ENCODE data around the gene BUB1B.
"Not testable (repeated sequence)": the region's sequence is repeated elsewhere in the genome, so short reads cannot be mapped to it uniquely, and the experiment has no call there.

Gene BUB1B

GRCh38 chr15:40160689-40161688, at the start of gene BUB1B:
BUB1B (plus strand) TSS chr15:40161069; CDS start chr15:40161221, 152 bp downstream.
- peak; percentile 85 for DNase-seq (ENCODE audit: low read depth, low spot score)

DNA sequence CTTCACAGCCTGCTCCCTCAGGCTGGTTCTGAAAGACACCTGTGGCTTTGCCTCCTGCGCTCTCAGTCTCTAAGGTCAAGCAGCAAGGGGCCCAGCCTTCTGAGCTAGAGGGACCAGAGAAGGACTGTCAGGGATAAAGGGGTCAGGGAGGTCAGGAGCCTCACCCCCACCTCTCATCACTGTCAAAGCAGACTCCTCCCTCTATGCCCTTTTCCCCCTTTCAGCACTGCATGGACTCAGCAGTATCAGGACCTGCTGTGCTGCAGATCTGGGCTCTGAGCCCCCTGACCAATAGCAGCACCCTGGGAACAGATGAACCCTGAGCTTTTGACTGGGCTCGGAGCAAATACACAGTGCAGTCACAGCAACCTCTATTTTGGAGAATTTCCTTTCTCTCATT, 49.0 kb upstream of the BUB1B start:
- DNase-seq (ENCODE audit: low read depth, low spot score) = no peak

GRCh38 chr15:40112789-40113188, 48.1 kb upstream of the BUB1B start:
- no peak for DNase-seq (ENCODE audit: low read depth, low spot score)

GRCh38 chr15:40114218-40114617, 46.7 kb upstream of the BUB1B start:
- no peak for DNase-seq (ENCODE audit: low read depth, low spot score)

DNA sequence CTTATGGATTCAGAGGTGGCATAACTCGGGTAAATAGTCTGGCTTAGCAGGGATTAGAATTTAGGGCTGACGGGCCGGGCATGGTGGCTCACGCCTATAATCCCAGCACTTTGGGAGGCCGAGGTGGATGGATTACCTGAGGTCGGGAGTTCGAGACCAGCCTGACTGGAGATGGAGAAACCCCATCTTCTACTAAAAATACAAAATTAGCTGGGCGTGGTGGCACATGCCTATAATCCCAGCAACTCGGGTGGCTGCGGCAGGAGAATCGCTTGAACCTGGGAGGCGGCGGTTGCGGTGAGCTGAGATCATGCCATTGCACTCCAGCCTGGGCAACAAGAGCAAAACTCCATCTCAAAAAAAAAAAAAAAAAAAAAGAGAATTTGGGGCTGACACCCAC, 45.8 kb upstream of the BUB1B start:
- not testable (repeated sequence) for DNase-seq (ENCODE audit: low read depth, low spot score)

DNA sequence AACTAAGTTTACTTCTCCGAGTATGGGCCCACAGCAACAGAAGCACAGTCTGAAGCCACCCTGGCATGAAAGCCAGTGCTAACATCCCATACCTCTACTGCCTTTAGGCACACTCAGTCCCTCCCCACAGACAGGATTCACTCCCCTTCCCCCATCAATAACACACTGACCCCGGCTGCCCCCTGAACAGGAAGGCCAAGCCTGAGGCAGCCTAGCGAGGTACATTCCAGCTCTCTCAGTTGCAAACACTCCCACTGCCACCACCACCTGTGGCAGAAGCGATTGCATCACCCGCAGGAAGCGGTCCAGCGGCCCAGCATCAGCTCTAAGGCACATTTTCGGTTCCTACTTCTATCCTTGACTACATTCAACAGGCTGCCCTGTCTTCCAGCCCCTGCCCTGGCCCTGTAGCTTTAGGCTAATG, 45.2 kb upstream of the BUB1B start:
- no peak for DNase-seq (ENCODE audit: low read depth, low spot score)

GRCh38 chr15:40118473-40118872, 42.4 kb upstream of the BUB1B start:
- no peak for DNase-seq (ENCODE audit: low read depth, low spot score)

DNA sequence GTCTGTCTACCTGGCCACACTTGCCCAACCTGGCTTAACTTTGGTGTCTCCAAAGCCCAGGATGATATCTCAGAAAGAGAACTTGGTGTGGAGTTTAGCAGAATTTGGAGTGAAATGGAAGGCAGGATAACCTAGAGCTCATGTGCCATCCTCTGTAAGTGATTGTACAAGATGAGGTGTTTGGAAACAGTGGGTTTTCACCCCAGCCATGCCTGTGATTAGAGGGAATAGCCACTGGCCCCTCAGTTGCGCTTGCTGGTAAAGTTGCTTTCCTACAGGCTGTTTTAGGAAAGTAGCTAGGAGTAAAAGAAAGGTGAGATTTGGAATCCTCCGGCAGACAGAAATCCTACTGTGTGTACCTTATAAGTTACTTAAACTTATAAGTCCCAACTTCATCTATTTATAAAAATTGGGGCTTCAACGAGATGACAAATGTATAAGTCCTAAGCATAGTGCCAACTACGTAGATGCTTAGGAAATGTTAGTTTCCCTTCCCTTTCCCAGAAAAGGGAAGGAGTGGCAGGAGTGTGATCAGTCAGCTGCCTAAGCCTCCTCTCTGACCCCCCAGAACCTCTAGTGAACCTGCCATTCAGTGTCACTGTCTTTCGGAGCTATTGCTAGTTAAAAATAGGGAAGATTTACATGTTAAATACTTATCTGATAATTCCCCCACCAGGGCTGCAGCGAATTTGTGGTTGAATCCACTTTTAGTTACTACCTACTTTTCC, 38.8 kb upstream of the BUB1B start:
- DNase-seq (ENCODE audit: low read depth, low spot score) = no peak

- not testable (repeated sequence) for DNase-seq (ENCODE audit: low read depth, low spot score)
These were observed 37.9 kb upstream of the BUB1B start for GRCh38 chr15:40122989-40123388.

GRCh38 chr15:40123863-40124262, 37.0 kb upstream of the BUB1B start:
- DNase-seq (ENCODE audit: low read depth, low spot score) = not testable (repeated sequence)

- DNase-seq (ENCODE audit: low read depth, low spot score) = not testable (repeated sequence)
These were observed 36.5 kb upstream of the BUB1B start for GRCh38 chr15:40124333-40124732.

GRCh38 chr15:40124807-40125285, 36.0 kb upstream of the BUB1B start:
- DNase-seq (ENCODE audit: low read depth, low spot score) = not testable (repeated sequence)

- DNase-seq (ENCODE audit: low read depth, low spot score) = no peak
These were observed 34.9 kb upstream of the BUB1B start for GRCh38 chr15:40125950-40126349.

DNA sequence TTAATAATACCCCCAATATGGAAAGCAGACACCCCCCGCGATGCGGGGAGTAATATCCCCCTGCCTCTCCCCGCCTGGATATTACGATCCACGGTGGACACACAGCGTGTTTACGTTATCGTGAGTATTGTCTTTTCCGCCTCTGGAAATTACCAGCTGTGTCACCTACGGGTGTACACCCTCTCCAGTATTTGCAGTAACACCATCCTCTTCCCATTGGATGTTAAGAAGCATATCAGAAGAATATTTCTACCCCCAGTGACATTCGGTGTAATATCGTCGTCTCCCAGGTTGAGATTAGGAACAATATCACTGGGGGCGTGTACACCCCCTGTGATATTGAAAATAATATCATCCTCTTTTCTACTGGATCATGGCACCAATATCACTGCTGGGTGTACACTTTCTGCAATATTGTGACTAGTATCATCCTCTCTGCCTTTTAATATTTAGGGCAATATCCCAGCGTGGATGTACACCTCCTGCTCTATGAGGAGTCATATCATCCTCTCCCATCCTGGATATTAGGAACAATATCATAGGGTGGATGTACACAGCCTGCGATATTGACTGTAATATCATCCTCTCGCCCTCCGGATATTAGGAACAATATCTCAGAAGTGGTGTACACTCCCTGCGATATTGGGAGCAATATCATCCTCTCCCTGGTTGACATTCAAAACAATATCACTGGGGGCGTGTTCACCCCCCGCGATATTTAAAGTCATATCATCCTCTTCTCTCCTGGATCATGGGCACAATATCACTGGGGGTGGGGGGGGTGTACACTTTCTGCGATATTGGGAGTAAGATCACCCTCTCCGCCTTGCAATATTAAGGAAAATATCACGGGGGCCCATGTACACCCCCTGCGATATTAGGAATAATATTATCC, 31.9 kb upstream of the BUB1B start:
- DNase-seq (ENCODE audit: low read depth, low spot score) = no peak

- DNase-seq (ENCODE audit: low read depth, low spot score) = no peak
These were observed 30.8 kb upstream of the BUB1B start for GRCh38 chr15:40130118-40130517.

GRCh38 chr15:40130799-40131502, 29.9 kb upstream of the BUB1B start:
- no peak for DNase-seq (ENCODE audit: low read depth, low spot score)

DNA sequence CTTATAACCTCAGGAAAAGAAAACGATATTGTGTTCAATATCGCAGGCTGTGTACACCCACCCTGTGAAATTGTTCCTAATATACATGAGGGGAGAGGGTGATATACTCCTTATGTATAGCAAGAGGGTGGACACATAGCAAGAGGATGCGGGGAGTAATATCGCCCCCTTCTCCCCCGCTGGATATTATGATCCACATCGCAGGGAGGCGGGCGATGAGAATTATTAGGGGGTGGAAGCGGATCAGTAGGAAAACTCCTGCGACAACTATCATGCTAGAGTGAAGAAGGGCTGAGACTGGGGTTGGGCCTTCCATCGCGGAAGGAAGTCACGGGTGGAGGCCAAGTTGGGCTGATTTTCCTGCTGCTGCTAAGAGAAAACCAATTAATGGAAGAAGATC, 27.3 kb upstream of the BUB1B start:
- no peak for DNase-seq (ENCODE audit: low read depth, low spot score)

DNA sequence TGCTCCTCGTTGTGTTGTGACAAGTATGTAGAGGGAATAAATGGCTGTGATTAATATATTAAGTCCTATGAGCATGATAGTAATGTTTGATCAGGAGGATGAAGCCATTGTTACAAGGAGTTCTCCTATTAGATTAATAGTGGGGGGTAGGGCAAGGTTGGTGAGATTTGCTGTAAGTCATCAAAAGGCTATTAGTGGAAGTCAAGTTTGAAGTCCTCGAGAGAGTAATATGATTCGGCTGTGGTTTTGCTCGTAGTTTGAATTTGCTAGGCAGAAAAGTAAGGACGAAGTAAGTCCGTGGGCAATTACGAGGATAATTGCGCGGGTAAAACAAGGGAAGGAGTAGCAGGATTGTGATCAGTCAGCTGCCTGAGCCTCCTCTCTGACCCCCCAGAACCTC, 26.0 kb upstream of the BUB1B start:
- DNase-seq (ENCODE audit: low read depth, low spot score) = no peak

DNA sequence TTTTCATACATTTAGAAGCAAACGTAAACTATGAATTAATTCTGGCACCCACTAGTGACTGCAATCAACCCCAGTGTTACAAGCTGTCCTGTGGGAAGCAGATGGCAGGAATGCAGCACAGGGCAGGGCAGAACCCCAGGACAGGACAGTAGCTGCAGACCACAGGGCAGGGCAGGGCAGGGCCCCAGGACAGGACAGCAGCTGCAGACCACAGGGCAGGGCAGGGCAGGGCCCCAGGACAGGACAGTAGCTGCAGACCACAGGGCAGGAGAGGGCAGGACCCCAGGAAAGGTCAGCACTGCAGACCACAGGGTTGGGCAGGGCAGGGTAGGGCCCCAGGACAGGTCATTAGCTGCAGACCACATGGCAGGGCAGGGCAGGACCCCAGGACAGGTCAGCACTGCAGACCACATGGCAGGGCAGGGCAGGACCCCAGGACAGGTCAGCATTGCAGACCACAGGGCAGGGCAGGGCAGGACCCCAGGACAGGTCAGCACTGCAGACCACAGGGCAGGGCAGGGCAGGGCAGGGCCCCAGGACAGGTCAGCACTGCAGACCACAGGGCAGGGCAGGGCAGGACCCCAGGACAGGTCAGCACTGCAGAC, 24.9 kb upstream of the BUB1B start:
- DNase-seq (ENCODE audit: low read depth, low spot score) = not testable (repeated sequence)
